ENCODE results near the gene FHDC1.

DNA sequence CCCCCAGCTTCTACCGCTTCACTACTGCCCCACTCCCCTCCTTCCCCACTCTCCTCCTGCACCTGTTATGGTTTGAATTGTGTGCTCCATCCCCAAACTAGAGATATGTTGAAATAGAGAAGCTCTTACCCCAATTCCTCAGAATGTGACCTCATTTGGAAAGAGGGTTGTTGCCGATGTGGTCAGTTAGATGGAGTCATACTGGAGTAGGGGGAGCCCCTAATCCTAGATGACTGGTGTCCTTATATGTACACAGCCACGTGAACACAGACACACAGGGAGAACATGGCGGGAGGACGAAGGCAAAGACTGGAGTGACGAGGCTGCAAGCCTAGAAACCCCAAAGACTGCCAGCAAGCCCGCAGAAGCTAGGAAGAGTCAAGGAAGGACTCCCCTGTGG is 84.3 kb downstream of the FHDC1 start:
- TF ChIP-seq, protein P1, sequence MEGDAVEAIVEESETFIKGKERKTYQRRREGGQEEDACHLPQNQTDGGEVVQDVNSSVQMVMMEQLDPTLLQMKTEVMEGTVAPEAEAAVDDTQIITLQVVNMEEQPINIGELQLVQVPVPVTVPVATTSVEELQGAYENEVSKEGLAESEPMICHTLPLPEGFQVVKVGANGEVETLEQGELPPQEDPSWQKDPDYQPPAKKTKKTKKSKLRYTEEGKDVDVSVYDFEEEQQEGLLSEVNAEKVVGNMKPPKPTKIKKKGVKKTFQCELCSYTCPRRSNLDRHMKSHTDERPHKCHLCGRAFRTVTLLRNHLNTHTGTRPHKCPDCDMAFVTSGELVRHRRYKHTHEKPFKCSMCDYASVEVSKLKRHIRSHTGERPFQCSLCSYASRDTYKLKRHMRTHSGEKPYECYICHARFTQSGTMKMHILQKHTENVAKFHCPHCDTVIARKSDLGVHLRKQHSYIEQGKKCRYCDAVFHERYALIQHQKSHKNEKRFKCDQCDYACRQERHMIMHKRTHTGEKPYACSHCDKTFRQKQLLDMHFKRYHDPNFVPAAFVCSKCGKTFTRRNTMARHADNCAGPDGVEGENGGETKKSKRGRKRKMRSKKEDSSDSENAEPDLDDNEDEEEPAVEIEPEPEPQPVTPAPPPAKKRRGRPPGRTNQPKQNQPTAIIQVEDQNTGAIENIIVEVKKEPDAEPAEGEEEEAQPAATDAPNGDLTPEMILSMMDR (IDR thresholded peaks at IDR 0.05): no peak
- no peak for TF ChIP-seq RFX5 (IDR thresholded peaks at IDR 0.05)
- TF ChIP-seq POLR2A (IDR thresholded peaks at IDR 0.05; ENCODE audit: low read length): no peak
- TF ChIP-seq POLR2AphosphoS2 (conservative IDR thresholded peaks at IDR 0.05; ENCODE audit: low read length): no peak
- TF ChIP-seq RAD21 (conservative IDR thresholded peaks at IDR 0.05 in 1 of 2, IDR thresholded peaks at IDR 0.05 in 1 of 2): no peak
- TF ChIP-seq SREBF2 (IDR thresholded peaks at IDR 0.05): no peak
- TF ChIP-seq, protein P2, sequence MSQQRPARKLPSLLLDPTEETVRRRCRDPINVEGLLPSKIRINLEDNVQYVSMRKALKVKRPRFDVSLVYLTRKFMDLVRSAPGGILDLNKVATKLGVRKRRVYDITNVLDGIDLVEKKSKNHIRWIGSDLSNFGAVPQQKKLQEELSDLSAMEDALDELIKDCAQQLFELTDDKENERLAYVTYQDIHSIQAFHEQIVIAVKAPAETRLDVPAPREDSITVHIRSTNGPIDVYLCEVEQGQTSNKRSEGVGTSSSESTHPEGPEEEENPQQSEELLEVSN (IDR thresholded peaks at IDR 0.05; ENCODE audit: borderline replicate concordance, low read depth): no peak

Measured in A549 (cell line).